ENCODE measurements around the gene ZNF138. TPM values are rescaled to one million over a fixed set of nuclear protein-coding genes. Genes with fewer than 3 reads are reported as not detected.

ZNF138 gene
- total and polyA plus RNA-seq, 2 of the 8 experiments (the other 6 are each of a cell fraction or from before 2014, with no cell fraction given), result 7.5 to 22.6 TPM

Other genes with a start within 250 kb of the ZNF138 start
- gene ZNF680, start 231.4 kb upstream of the ZNF138 start, total RNA-seq (2021; fragmentation: NEBNext Ultra II Directional; extraction: Animal tissue kit (Norgen Biotek cat#: 25700)), result 15.3 and 16.9 TPM in 2 replicates
- gene ZNF680, start 231.4 kb upstream of the ZNF138 start, polyA plus RNA-seq (2011; rRNA removed), result not detected in 2 replicates
- gene ZNF107, start 128.3 kb upstream of the ZNF138 start, total RNA-seq (2021; fragmentation: NEBNext Ultra II Directional; extraction: Animal tissue kit (Norgen Biotek cat#: 25700)), result 27.5 and 31.0 TPM in 2 replicates
- 3.4 and 3.5 TPM in 2 replicates for gene ZNF107, start 128.3 kb upstream of the ZNF138 start, polyA plus RNA-seq (2011; rRNA removed)
- 21.2 and 23.2 TPM in 2 replicates for gene ZNF273, start 108.8 kb downstream of the ZNF138 start, total RNA-seq (2021; fragmentation: NEBNext Ultra II Directional; extraction: Animal tissue kit (Norgen Biotek cat#: 25700))
- 4.5 and 6.2 TPM in 2 replicates for gene ZNF273, start 108.8 kb downstream of the ZNF138 start, polyA plus RNA-seq (2011; rRNA removed)
- gene ZNF117, start 196.6 kb downstream of the ZNF138 start, total RNA-seq (2021; fragmentation: NEBNext Ultra II Directional; extraction: Animal tissue kit (Norgen Biotek cat#: 25700)), result 10.2 and 13.0 TPM in 2 replicates
- gene ZNF117, start 196.6 kb downstream of the ZNF138 start, polyA plus RNA-seq (2011; rRNA removed), result 2.1 and 2.9 TPM in 2 replicates
- 9.7 and 11.4 TPM in 2 replicates for gene ERV3-1, start 212.3 kb downstream of the ZNF138 start, total RNA-seq (2021; fragmentation: NEBNext Ultra II Directional; extraction: Animal tissue kit (Norgen Biotek cat#: 25700))
- 8.8 and 9.5 TPM in 2 replicates for gene ERV3-1, start 212.3 kb downstream of the ZNF138 start, polyA plus RNA-seq (2011; rRNA removed)